ENCODE results near the gene SLC2A1.

The SLC2A1 gene

DNA sequence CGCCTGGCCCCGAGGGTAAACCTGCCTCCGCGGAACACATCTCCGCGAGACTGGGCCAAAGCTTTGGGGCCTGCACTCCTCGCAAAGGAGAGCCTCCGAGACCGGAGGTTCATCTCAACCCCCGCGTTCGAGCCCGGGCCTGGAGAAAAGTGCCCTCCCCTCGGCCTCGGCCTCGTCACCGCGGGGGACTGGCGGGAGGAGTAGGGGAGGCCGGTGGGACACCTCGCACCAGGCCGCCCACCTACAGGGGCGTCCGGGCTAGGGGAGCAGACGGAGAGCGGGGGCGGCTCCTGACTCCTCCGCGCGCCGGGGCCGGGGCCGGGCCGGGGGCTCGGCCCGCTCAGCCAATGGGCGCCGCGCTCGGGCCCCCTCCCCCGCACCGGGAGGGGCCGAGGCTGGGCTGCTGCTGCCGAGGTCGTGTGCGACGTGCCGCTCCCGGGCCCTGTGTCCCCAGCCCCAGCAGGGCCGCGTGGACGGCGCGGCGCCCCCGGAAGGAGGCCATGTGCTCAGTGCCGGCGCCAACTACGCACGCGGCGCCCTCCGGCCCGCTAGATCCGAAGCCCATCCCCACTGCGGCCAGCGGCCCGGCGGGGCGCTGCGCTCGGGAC is 684 bp downstream of the SLC2A1 start:
- DNase-seq (ENCODE audit: low read depth in 1 of 2, low spot score in 1 of 2), result peak; percentile 26 to 61

DNA sequence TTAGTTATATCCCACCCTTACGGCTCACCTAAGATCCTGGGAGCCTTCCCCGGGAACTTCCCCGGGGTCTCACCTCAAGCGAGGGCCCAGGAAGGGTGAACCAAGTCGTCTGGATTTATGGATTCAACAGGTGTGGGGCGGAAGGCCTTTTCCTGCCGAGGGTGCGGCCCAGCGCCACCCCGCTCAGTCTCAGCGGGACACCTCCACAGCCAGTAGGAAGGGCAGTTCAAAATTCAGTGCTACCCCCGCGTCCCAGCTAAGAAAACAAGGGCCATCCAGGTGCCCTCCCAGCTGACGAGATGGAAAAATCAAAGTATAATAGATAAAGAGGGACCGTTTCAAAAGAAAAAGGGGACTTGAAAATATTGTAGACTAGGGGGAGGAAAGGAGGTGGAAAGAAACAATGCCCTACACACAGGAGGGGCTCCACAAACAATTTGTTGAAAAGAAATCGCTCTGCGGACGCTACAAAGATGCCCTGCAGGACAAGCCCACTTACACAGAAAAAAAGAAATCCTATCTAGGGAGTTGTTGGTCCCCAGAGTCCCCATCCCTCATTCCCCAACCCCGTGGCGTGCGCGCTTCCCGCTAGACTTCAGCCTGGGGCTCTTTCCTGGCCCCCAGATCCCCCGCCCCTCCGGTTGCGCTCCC is 1.3 kb downstream of the SLC2A1 start:
- TF ChIP-seq, protein P1, sequence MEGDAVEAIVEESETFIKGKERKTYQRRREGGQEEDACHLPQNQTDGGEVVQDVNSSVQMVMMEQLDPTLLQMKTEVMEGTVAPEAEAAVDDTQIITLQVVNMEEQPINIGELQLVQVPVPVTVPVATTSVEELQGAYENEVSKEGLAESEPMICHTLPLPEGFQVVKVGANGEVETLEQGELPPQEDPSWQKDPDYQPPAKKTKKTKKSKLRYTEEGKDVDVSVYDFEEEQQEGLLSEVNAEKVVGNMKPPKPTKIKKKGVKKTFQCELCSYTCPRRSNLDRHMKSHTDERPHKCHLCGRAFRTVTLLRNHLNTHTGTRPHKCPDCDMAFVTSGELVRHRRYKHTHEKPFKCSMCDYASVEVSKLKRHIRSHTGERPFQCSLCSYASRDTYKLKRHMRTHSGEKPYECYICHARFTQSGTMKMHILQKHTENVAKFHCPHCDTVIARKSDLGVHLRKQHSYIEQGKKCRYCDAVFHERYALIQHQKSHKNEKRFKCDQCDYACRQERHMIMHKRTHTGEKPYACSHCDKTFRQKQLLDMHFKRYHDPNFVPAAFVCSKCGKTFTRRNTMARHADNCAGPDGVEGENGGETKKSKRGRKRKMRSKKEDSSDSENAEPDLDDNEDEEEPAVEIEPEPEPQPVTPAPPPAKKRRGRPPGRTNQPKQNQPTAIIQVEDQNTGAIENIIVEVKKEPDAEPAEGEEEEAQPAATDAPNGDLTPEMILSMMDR (IDR thresholded peaks at IDR 0.05; ENCODE audit: insufficient read depth, low read length), result no peak
- no peak for TF ChIP-seq POLR2AphosphoS5 (IDR thresholded peaks at IDR 0.05; ENCODE audit: low read depth)
- no peak for TF ChIP-seq GABPA (IDR thresholded peaks at IDR 0.05; ENCODE audit: low read depth)
- TF ChIP-seq, protein P2, sequence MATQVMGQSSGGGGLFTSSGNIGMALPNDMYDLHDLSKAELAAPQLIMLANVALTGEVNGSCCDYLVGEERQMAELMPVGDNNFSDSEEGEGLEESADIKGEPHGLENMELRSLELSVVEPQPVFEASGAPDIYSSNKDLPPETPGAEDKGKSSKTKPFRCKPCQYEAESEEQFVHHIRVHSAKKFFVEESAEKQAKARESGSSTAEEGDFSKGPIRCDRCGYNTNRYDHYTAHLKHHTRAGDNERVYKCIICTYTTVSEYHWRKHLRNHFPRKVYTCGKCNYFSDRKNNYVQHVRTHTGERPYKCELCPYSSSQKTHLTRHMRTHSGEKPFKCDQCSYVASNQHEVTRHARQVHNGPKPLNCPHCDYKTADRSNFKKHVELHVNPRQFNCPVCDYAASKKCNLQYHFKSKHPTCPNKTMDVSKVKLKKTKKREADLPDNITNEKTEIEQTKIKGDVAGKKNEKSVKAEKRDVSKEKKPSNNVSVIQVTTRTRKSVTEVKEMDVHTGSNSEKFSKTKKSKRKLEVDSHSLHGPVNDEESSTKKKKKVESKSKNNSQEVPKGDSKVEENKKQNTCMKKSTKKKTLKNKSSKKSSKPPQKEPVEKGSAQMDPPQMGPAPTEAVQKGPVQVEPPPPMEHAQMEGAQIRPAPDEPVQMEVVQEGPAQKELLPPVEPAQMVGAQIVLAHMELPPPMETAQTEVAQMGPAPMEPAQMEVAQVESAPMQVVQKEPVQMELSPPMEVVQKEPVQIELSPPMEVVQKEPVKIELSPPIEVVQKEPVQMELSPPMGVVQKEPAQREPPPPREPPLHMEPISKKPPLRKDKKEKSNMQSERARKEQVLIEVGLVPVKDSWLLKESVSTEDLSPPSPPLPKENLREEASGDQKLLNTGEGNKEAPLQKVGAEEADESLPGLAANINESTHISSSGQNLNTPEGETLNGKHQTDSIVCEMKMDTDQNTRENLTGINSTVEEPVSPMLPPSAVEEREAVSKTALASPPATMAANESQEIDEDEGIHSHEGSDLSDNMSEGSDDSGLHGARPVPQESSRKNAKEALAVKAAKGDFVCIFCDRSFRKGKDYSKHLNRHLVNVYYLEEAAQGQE (IDR thresholded peaks at IDR 0.05; ENCODE audit: insufficient replicate concordance, low read depth), result no peak
- no peak for TF ChIP-seq SPI1 (IDR thresholded peaks at IDR 0.05; ENCODE audit: borderline replicate concordance, low read depth)
- Histone ChIP-seq H3K4me3 (replicated peaks; ENCODE audit: insufficient read depth, low read length) (peak overlapping the region; percentile 82), H3K27ac (replicated peaks) (peak overlapping the region; percentile 59), H3K27me3 (ENCODE audit: insufficient read depth, poor library complexity, severe bottlenecking) (no peaks in the 10 kb centered on the region)
- DNase-seq (ENCODE audit: low read depth in 1 of 2, low spot score in 1 of 2), result no peak

More for the DNA sequence above, 684 bp downstream of the SLC2A1 start:
- TF ChIP-seq GABPA (IDR thresholded peaks at IDR 0.05; ENCODE audit: low read depth) (no peak), POLR2AphosphoS5 (IDR thresholded peaks at IDR 0.05; ENCODE audit: low read depth) (no peak)
- TF ChIP-seq, protein P1 (IDR thresholded peaks at IDR 0.05; ENCODE audit: insufficient read depth, low read length), result no peak
- peak overlapping the region; percentile 59 for H3K27ac ChIP-seq (replicated peaks)
- H3K27me3 ChIP-seq (ENCODE audit: insufficient read depth, poor library complexity, severe bottlenecking), result no peaks in the 10 kb centered on the region
- H3K4me3 ChIP-seq (replicated peaks; ENCODE audit: insufficient read depth, low read length), result peak overlapping the region; percentile 82

DNA sequence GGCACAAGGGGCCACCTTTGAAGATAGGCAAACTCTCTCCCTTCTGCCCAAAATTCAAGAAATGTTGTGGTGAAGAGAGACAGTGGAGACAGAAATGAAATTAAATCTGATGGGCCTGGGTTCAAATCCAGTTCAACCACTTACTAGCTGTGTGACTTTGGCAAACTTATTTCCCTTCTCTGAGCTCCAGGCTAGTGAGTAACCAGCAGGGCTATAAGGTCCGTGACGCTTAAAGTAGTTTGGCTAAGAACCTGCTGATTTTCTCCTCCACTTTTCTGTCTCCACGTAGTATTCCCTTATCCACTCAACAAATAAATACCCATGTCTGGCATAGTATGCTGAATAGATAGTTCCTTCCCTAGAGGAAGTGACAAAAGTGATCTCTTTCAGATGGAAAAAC is 1.9 kb downstream of the SLC2A1 start:
- no peak for DNase-seq (ENCODE audit: low read depth in 1 of 2, low spot score in 1 of 2)
- Histone ChIP-seq H3K4me3 (replicated peaks; ENCODE audit: insufficient read depth, low read length) (peak overlapping the region; percentile 82), H3K27me3 (ENCODE audit: insufficient read depth, poor library complexity, severe bottlenecking) (no peaks in the 10 kb centered on the region), H3K27ac (replicated peaks) (no peak overlapping the region)
- TF ChIP-seq GABPA (IDR thresholded peaks at IDR 0.05; ENCODE audit: low read depth), result no peak
- TF ChIP-seq POLR2AphosphoS5 (IDR thresholded peaks at IDR 0.05; ENCODE audit: low read depth), result no peak
- TF ChIP-seq SPI1 (IDR thresholded peaks at IDR 0.05; ENCODE audit: borderline replicate concordance, low read depth), result no peak
- TF ChIP-seq, protein P1 (IDR thresholded peaks at IDR 0.05; ENCODE audit: insufficient read depth, low read length), result no peak
- TF ChIP-seq, protein P2 (IDR thresholded peaks at IDR 0.05; ENCODE audit: insufficient replicate concordance, low read depth), result no peak

Data from HL-60 (cell line).